K562 (cell line): ENCODE measurements around the gene RSPH3. TPM values are rescaled to one million over a fixed set of nuclear protein-coding genes. Genes with fewer than 3 reads are reported as not detected.

Source experiments
- ATAC-seq: fragments of 200-7000 bp; cut with Tn5 transposase; 3 replicates; pipeline ENCODE4 v1.9.1; 2020; ENCODE audit warnings: moderate library complexity
- BruUV-seq: library from RNA; stranded (reverse); fragments of 400-500 nt; replicated peaks from 2 replicates; lab custom pipeline; 2021; lab: Mats Ljungman, UMichigan
- CTCF ChIA-PET: fragments of 300-600 bp; formaldehyde crosslinking; extraction: SDS; loops from one replicate; lab custom pipeline; 2021; ENCODE audit warnings: low intra/inter-chr PET ratio; lab: Yijun Ruan, JAX
- POLR2A ChIA-PET: fragments of 300-600, 350-650 bp; sonication (Branson Sonifier 250); formaldehyde crosslinking; extraction: SDS; loops from one replicate; lab custom pipeline; 2021; ENCODE audit warnings: antibody characterized with exemption, inconsistent platforms; lab: Yijun Ruan, JAX
- DNase-seq, 4 experiments: peaks; one replicate each; pipeline versions ENCODE4 v3.0.0 to v3.0.0-alpha.2; 2011 to 2018; ENCODE audit warnings: low spot score in 3 of 4, mixed read lengths in 3 of 4; ENCODE audit errors: extremely low read depth in 1 of 4
- FAIRE-seq: peaks from 2 replicates; lab custom pipeline; 2011; peaks lifted over from hg19 to GRCh38; lab: Jason Lieb, UNC
- H2AFZ ChIP-seq: 2 replicates; pipeline ENCODE4 v1.6.0; 2011; ENCODE audit warnings: low read depth, low read length, control low read depth, inconsistent platforms
- H3K27ac ChIP-seq: fragments of 200-600 bp; 3 replicates; pipeline ENCODE4 v1.8.0; 2011; ENCODE audit warnings: low read depth, mild to moderate bottlenecking, control low read depth, inconsistent platforms, low read length, moderate library complexity, mixed read lengths; ENCODE audit errors: extremely low read depth
- H3K27me3 ChIP-seq, 2 experiments: fragments of 300-600 bp in 1 of 2; 2 replicates in 1 of 2; 3 replicates in 1 of 2; pipeline versions ENCODE4 v1.6.0 to v1.8.0; 2011; ENCODE audit warnings: inconsistent platforms in 2 of 2, low read length in 2 of 2, mild to moderate bottlenecking in 1 of 2, mixed read lengths in 1 of 2, moderate library complexity in 1 of 2; ENCODE audit not compliant: control insufficient read depth in 2 of 2, insufficient read depth in 2 of 2
- H3K36me3 ChIP-seq: fragments of 300-600 bp; 3 replicates; pipeline ENCODE4 v1.8.0; 2011; ENCODE audit warnings: mild to moderate bottlenecking, low read length, inconsistent platforms; ENCODE audit not compliant: control insufficient read depth, insufficient read depth
- H3K4me1 ChIP-seq, 2 experiments: fragments of 200-600 bp in 1 of 2; replicated peaks in 1 of 2; 2 replicates in 1 of 2; 3 replicates in 1 of 2; pipeline versions ENCODE4 v1.5.1 to v1.8.0; 2011; ENCODE audit warnings: inconsistent platforms in 2 of 2, low read length in 2 of 2, mild to moderate bottlenecking in 1 of 2, mixed read lengths in 1 of 2, moderate library complexity in 1 of 2; ENCODE audit not compliant: control insufficient read depth in 2 of 2, insufficient read depth in 2 of 2
- H3K4me2 ChIP-seq: 2 replicates; pipeline ENCODE4 v1.6.1; 2011; ENCODE audit warnings: low read length, control low read depth, inconsistent platforms, mixed read lengths; ENCODE audit not compliant: insufficient read depth
- H3K4me3 ChIP-seq: fragments of 200-600 bp; sonication (generic), shearing (Covaris generic); 2 replicates; pipeline ENCODE4 v1.5.1; 2016; ENCODE audit warnings: control low read depth, inconsistent platforms
- H3K79me2 ChIP-seq: fragments of 200-600 bp; 3 replicates; pipeline ENCODE4 v1.8.0; 2011; ENCODE audit warnings: low read length, inconsistent platforms; ENCODE audit not compliant: control insufficient read depth, insufficient read depth
- H3K9ac ChIP-seq, 2 experiments: 2 replicates each; pipeline versions ENCODE4 v1.6.0 to v1.6.1; 2011; ENCODE audit warnings: low read depth in 2 of 2, low read length in 2 of 2, control low read depth in 1 of 2, inconsistent platforms in 1 of 2, mild to moderate bottlenecking in 1 of 2, mixed read lengths in 1 of 2; ENCODE audit not compliant: insufficient read depth in 1 of 2
- H3K9me1 ChIP-seq: one replicate; pipeline ENCODE4 v1.6.0; 2011; ENCODE audit warnings: inconsistent platforms, mild to moderate bottlenecking, low read length, moderate library complexity; ENCODE audit not compliant: control insufficient read depth, insufficient read depth
- H3K9me3 ChIP-seq: replicated peaks from 2 replicates; pipeline ENCODE4 v1.5.1; 2011; ENCODE audit warnings: low read depth, low read length, inconsistent platforms; ENCODE audit not compliant: control insufficient read depth, insufficient read depth
- H4K20me1 ChIP-seq: replicated peaks from 2 replicates; pipeline ENCODE4 v1.6.1; 2011; ENCODE audit warnings: low read length, inconsistent platforms, mixed read lengths; ENCODE audit not compliant: control insufficient read depth, insufficient read depth
- KDM1A ChIP-seq, 2 experiments: fragments of 450-650 bp; IDR thresholded peaks; 2 replicates each; pipeline ENCODE4 v1.6.1; 2016; ENCODE audit warnings: mild to moderate bottlenecking in 2 of 2
- MNT ChIP-seq, 2 experiments: fragments of 450-650 bp; conservative IDR thresholded peaks; 2 replicates each; pipeline ENCODE4 v1.6.1; 2017; ENCODE audit warnings: mild to moderate bottlenecking in 2 of 2, moderate library complexity in 2 of 2
- RNF2 ChIP-seq: sonication (generic); IDR thresholded peaks from 2 replicates; pipeline ENCODE4 v1.6.1; 2016
- ZNF146 ChIP-seq: IDR thresholded peaks from one replicate; pipeline ENCODE4 v1.6.1; 2018; ENCODE audit warnings: missing compliant biosample characterization; ENCODE audit not compliant: unreplicated experiment
- WGBS: fragments of 100-300 bp; shearing (Covaris generic); methylation state at CpG from one replicate; pipeline ENCODE4 v1.1.6; 2016; ENCODE audit warnings: low coverage, mixed read lengths; ENCODE audit not compliant: insufficient coverage; ENCODE audit errors: missing lambda C conversion rate; 5-methylcytosine and 5-hydroxymethylcytosine counted together
- in situ Hi-C: fragments of 300-500 bp; cut with MboI; formaldehyde crosslinking; loops from 4 replicates; pipeline ENCODE4 v1.15.0; 2018; ENCODE audit warnings: inconsistent platforms, mixed read lengths
- intact Hi-C: fragments of 100-400 bp; cut with micrococcal nuclease; formaldehyde crosslinking; loops from 2 replicates; pipeline ENCODE4 v1.14.2; 2022
- polyA plus RNA-seq, 8 experiments: library from polyadenylated mRNA; depleted of rRNA in 4 of 8; stranded (reverse) in 5 of 8; unstranded in 3 of 8; fragments of >200 nt; fragmentation: Nextera tagmentation in 2 of 8; fragmentation: Illumina TruSeq in 1 of 8; extraction: Ambion mirVana in 2 of 8; extraction: Trizol in 1 of 8; gene quantifications; 2 replicates each; pipeline versions ENCODE4 v1.2.1 to v1.2.3, GENCODE V29; 2011 to 2014; ENCODE audit warnings: inconsistent platforms in 1 of 8, missing spikeins in 1 of 8
- total RNA-seq, 7 experiments: library from RNA; depleted of rRNA in 6 of 7; stranded (reverse); fragments of >200 nt in 6 of 7; fragmentation: Illumina TruSeq in 2 of 7; extraction: Trizol in 2 of 7; gene quantifications; 2 replicates each; pipeline versions ENCODE4 v1.2.1 to v1.2.3, GENCODE V29; 2011 to 2021; ENCODE audit warnings: low replicate concordance in 1 of 7

RSPH3 gene
- total and polyA plus RNA-seq, 9 of the 15 experiments (the other 6 are each of a cell fraction or from before 2014, with no cell fraction given) = 0.52 to 2.9 (median 1.5) TPM

DNA sequence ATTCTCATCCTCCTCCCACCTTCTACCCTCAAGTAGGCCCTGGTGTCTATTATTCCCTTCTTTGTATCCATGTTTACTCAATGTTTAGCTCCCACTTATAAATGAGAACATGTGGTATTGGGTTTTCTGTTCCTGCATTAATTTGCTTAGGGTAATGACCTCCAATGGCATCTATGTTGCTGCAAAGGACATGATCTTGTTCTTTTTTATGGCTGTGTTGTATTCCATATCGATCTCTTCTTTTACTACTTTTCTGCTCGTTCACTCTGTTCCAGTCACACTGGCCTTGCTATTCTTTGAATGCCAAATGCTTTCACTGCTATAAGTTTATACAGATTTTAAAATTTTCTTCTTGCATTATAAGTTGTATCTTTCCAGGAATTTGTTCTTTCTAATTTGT, 57.7 kb downstream of the RSPH3 start:
- no peak for FAIRE-seq
- POLR2A ChIA-PET = interaction anchor here (0.6 kb wide), 1 partner anchor 52 kb away, joined by 3 read pairs; no protein-coding TSS in a partner anchor
- in situ Hi-C loops = no loop called here

More for the DNA sequence above, 57.7 kb downstream of the RSPH3 start:
- ATAC-seq = no peak
- 0 out of 4 replicates have a peak, but pooled peaks of 1 of the 2 experiments have one; percentile 21 for TF ChIP-seq KDM1A (IDR thresholded peaks at IDR 0.05)
- no peak for TF ChIP-seq RNF2
- 0 out of 4 replicates have a peak, but pooled peaks of 1 of the 2 experiments have one; percentile 9 for TF ChIP-seq MNT (conservative IDR thresholded peaks at IDR 0.05)
- TF ChIP-seq ZNF146 (CRISPR knock-in tag) = peak; percentile 56
- H3K36me3 ChIP-seq = no peaks in the 10 kb centered on the region
- DNase-seq = no peak
- H3K4me2 ChIP-seq = no peak overlapping the region
- intact Hi-C loops = no loop called here
- no peak overlapping the region for H2AFZ ChIP-seq
- no peak overlapping the region for H3K4me3 ChIP-seq
- peaks cover 0 to 18% of the 10 kb centered on the region in 2 experiments; a peak in 3 of 5 replicates for H3K27me3 ChIP-seq
- peaks cover 0 to 17% of the 10 kb centered on the region in 2 experiments; a peak in 4 of 5 replicates for H3K4me1 ChIP-seq
- no peaks in the 10 kb centered on the region for H3K9me3 ChIP-seq
- no peaks in the 10 kb centered on the region for H4K20me1 ChIP-seq
- 34% methylated on average over 2 of the region's 2 CpGs for WGBS
- no peak overlapping the region for H3K9ac ChIP-seq
- no peak overlapping the region for H3K27ac ChIP-seq
- no peaks in the 10 kb centered on the region for H3K9me1 ChIP-seq
- no TSS peak for BruUV-seq
- H3K79me2 ChIP-seq = no peaks in the 10 kb centered on the region
- CTCF ChIA-PET = no interaction called here
